ENCODE measurements around the gene MYLK.

Gene MYLK

DNA sequence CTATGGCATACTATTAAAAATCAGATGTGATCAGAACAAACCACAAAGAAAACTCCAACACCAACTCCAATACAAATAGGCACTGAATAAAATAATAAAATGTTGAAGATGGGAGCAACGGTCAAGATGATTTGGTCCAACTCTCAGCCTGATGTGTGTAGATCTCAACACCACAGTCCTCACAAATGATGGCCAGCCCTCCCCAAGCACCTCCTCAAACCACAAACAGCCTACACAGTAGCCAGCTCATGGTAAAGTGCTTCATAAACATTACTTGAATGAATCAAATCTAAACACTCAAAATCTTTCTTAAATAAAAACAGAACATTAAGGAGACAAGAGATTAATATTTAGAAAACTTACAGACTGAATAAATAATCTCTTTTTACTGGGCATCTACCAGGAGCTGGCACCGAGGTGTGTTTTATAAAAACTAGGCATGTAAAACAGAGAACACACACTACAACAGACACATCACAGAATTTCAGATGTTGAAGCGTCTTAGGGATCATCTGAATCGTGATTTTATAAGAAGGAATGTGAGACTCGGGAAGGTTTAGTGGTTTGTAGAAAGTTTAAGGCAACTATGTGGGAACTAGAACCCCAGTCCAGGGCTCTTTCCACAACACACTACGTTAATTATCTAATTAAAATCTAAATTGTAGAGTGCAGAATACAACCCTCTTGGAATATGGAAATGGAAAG, 102.4 kb downstream of the MYLK start:
- intact Hi-C loops (cut with DNase I): no loop called here
- no peak for DNase-seq

DNA sequence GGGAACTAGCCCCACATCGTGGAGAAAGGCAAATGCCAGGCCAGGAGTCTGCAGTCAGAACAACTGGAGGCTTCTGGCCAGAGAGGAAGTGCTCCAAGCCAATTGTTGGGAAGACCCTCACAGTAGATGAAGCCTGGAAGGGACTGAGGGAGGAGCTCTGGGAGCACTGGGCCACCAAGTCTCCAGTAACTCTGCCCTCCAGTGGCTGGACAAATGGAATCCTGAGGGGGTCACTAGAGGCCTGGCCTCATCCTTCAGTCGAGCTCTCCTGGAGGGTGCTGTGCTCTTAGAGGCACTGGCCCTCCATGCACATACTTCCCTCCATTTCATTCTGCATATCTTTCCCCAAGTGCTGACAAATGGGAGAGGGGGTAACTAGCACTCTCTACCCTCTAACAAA, 103.0 kb downstream of the MYLK start:
- no peak for DNase-seq
- intact Hi-C loops (cut with DNase I): no loop called here

DNA sequence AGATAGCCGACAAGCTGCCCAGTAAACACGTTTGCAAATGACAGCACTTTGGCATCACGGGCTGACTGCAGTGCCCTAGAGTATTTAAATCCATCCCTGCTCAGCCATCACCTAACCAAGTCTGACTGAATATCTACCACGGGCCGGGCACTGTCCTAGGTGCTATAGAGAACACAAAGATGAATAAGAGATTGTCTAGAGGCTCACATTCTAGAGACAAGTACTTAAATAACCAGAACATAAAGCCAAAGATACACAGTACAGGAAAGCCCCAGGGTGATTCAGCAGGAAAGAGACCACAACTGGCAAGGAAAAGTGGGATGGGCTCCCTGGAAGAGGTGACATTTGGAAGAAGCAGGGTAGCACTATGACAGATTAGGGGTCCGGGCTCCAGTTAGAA, 103.5 kb downstream of the MYLK start:
- intact Hi-C loops (cut with DNase I): no loop called here
- DNase-seq: no peak

DNA sequence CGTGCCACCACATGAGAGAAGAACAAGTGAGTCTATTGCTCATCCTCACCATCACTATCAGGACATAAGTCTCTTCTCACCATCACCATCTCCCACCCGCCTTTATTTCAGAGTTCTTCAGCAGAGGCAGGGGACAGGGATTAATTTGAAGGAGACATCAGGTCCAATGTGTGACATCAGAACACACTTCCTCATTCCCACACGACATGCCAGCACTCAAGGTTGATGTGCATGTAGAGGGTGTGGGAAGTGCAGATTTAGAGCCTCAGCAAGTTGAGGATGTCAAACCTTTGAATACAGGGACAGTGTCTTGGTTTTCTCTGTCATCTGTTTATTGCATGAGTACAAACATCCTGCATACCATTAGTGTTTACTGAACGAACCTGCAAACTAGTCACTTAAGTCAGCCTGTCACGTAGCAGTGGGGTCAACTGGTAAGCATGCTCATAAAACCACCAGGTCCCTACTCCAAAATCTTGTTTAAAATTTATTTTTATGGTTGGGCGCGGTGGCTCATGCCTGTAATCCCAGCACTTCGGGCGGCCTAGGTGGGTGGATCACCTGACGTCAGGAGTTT, 104.4 kb downstream of the MYLK start:
- no peak for DNase-seq
- intact Hi-C loops (cut with DNase I): no loop called here

DNA sequence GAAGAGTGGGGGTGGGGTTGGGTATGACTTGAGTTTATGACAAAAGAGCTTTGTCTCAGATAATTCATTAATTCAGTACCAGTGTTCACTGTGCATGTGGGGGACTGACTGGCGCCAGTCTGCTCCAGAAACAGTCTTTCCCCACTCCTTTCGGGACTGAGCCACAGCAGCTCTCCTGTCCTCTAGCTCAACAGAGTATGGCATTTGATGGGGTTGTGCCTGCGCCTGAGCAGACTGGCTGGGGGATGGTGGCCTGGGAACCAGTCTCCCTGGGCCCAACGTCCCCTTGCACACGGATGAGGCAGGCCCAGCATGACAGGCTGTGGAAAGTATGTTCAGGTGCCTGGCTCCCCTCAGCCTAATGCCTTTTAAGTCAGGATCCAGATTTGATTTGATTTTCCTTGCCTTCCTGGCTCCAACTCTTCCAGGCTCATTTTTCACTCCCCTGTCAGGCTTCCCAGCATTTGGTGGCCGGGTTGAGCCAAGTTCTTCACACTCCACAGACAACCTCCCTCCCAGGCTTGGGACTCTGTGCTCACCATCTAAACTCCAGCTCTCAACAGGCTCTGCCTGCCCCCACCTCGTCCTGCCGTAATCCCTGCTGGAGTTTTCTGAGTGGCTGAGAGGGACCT, 105.0 kb downstream of the MYLK start:
- intact Hi-C loops (cut with DNase I): no loop called here
- peak in 23 of 42 donors; percentile 7 to 55 (median 34) for DNase-seq

DNA sequence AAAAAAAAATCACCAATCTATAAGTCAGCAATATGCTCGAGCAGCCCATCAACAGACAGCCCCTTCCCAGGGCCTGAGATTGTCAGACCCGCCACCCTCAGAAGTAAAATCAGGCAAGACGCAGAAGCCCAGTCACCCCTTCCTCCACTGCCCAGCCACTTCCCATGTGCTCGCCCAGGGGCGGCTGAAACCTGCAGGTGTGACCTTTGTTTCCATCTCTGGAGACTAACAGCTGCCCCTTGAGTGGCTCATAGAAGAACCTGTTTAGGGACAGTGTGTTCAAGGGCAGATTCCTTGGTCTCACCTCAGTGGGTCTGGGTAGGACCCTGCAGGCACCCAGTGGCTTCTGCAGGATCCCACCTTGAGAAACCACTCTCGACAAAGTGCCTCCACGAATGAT, 105.6 kb downstream of the MYLK start:
- intact Hi-C loops (cut with DNase I): no loop called here
- DNase-seq: no peak

DNA sequence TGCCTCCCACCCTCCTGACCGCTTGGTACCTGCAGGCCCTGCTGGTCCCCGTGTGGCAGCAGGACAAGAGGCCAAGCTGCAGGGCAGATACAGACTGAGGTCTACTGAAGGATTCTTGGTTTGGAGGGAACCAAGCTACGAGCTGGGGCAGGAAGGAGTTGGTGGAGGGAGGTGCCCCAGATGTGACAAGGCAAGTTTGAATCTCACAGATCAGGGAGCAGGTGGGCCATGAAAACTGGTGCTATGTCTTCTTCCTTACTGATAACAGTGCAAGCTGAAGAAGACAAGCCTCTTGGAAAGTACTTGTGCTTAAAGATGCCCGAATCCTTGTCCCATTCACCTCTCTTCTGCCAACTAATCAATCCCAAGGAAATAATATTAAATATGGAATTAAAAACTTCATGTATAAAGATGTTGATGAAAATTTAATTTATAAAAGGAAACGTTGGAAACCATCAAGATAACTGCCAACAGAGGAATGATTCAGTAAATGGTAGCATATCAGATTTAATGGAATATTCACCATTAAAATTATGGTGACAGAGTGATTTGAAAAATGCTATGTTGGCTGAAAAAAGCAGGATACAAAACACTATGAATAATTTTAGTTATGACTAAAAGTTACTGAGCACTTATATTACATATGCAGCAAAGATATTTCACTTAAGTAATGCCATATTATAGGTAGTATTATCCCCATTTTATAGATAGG, 107.9 kb downstream of the MYLK start:
- DNase-seq: no peak
- intact Hi-C loops (cut with DNase I): no loop called here

DNA sequence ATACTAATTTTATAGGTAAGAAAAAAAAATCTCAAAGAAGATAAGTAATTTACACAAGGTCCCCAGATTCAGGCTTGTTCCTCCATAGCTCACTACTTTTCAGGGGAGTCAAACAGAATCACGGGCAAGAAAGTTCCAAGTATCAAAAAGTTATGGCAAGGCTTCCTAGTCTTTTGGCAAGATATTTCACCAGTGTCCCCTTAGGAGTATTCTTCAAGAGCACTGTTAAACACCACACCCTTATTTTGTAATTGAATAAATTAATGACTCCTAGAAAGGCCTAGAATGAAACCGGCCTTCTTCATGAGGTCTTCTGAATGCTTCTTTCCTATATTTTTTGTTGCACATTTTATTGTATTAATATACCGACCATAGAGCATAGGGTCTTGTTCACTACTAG, 109.7 kb downstream of the MYLK start:
- DNase-seq: peak in 1 of 42 donors; percentile 19
- intact Hi-C loops (cut with DNase I): no loop called here

DNA sequence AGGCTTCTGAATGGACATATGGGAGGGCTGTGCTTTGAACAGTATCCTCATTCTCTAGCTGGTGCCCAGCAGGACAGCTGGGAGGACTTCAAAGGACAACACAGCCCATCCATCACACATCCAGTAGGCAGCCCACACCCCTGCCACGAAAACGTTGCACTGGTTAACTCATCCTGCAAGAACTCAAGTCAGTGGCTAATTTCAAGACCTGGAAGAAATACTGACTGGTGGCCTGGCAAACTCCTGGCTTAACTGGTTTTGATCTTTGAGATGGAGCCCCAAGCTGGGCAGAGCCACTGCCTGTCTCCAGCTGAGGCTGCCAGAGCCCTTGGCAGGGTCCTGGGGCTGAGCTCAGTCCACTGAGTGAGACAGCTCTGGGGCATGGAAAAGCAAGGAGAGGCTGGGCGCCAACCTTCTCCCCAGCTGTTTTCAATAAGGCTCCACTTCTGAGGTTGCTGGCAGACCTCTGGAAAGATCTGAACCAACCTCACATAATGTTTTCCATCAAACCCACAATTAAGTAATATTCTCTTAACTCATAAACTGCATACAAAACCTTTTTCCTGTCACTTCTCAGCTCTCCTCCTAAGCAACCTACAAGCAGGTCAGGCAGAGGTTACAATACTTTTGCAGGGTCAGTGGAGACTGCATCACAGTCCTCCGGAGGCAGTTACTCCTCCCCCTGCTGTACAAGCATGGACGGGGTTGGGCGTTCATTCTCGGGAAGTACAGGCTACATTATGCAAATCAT, 110.3 kb downstream of the MYLK start:
- intact Hi-C loops (cut with DNase I): no loop called here
- DNase-seq: peak; percentile 6 to 81 (median 59)

DNA sequence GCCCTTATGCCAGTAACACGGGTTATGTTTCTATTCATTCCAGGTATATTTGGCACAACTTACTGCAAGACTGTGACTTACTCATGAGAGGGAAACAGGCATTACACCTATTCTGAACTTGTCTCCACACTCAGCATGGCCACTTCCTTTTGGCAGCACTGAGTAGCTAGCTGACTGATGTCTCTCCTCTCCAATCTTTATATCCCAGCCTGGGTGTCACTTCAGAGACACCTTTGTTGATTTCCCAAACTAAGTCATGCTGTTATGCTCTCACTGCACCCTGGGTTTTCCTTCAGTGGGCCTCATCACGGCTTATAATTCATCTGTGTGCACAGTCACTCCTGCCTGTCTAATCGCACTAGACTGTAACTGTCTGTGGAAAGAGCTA, 114.8 kb downstream of the MYLK start:
- DNase-seq: no peak
- intact Hi-C loops (cut with DNase I): no loop called here

DNA sequence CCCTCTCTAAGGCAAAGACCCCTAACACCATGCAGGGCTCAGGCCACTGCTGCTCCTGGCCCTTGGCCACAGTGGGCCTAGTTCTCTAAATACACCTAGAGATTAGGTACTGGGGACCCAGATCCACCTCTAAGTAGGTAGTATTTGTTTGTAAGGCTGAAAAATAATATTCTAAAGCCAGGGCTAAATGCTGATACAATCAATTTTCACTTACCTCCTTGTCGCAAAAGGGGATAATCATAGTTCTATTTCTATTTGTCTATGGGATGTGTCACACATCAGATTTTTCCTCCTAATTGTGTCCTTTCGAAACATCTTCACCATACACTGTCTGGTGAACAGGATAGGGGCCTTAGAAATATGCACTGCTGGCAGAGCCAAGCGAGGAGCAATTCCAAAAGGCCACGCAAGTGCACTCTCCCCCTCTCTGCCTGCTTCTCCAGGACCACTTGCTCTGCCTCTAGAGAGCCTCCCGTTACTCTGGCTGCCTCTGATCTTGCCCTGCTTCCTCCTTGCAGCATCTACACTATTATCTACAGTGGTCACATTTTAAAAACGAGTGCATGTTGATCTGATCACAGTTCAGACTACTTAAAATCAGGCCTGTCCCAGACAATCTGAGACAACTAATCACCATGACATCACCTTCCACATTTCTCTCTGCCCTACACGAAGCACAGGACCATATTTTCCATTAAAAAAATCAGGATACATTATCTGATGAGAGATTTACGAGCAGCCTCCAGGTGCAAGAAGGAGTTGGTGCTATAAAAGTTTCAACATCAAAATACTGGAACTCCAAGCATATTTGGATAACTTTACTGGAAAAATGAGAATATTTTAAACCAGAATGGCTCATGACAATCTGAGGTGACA, 115.4 kb downstream of the MYLK start:
- no peak for DNase-seq
- intact Hi-C loops (cut with DNase I): no loop called here

DNA sequence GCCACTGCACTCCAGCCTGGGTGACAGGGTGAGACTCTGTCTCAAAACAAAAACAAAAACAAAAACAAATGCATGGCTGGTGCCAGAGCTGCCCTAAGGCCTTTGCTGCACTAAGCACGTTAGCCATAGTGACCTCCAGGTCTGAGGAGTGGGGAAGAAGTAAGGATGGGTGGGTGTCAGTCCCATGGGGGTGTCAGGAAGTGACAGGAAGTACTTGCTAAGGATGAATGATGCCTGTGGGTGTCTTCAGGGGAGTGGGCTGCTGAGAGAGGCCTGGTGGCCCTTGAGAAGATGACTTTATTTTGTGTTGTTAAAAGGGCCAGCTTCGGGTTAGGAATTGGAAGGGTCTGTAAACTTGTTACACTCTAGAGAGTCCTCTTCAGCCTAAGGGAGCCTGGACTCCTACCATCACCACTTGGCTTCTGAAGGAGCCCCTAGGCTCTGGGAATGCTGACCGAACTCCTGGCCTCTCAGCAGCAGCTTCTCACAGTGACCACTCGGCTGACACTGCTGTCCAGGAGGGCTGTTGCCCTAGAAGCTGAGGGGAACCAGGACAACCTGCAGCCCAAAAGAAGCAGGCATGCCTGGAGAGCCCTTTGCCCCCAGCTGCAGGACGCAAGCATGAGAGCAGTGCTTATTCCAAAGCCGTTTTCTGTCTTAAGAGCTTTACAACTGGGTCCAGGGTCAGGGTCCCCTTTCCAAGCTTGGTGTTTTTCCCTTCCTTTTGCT, 116.4 kb downstream of the MYLK start:
- no peak for DNase-seq
- intact Hi-C loops (cut with DNase I): no loop called here

DNA sequence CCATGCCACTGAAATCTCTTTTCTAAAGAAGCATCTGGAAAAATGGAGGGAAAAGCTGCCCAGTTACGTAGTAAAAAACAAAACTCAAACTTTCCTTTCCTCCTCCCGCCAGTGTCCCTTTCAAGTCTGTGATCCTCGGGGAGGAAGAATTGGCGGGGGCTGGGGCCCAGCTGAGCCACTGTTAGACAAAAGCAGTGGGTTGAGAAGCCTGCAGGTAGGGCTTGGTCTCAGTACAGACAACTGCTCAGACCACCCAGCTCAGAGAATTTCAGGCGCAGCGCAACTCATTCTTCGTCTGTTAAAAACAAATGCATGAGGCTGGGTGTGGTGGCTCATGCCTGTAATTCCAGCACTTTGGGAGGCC, 117.1 kb downstream of the MYLK start:
- intact Hi-C loops (cut with DNase I): no loop called here
- DNase-seq: no peak

DNA sequence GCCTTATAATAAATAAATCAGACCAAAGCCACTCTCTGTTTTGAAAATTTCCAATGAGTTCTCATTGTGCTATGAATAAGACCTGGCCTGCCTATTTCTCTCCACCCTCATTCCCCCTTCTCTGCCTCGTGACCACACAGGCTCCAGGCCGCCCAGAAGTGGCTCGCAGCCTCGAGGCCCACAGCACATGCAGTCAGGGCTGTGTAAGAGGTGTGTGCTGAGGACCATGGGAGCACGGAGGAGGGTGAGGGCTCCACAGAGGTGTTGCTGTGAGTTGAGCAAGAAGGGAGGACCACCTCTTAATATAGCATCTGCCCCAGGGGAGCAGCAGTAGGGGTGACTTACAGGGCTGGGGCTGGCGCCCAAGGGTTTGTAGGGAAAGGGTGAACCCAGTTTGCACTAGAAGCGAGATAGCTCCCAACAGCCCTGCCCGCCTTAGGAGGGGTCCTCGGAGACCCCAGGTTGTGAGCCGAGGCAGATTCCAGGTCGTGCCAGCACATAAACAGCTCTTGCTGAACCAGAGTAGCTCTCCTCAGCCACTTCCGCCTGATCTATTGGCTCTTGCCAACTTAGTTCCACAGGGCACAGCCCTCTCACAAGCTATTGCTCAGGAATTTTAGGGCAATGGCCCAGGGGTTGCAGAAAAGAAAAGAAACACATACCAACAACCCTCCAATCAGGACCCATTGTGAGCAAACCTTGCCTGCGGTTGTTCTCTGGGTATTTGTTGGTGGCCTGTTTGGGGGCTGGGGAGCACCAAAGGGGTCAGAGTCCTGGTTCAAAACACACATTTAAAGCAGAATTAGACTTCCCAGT, 117.7 kb downstream of the MYLK start:
- intact Hi-C loops (cut with DNase I): no loop called here
- no peak for DNase-seq

DNA sequence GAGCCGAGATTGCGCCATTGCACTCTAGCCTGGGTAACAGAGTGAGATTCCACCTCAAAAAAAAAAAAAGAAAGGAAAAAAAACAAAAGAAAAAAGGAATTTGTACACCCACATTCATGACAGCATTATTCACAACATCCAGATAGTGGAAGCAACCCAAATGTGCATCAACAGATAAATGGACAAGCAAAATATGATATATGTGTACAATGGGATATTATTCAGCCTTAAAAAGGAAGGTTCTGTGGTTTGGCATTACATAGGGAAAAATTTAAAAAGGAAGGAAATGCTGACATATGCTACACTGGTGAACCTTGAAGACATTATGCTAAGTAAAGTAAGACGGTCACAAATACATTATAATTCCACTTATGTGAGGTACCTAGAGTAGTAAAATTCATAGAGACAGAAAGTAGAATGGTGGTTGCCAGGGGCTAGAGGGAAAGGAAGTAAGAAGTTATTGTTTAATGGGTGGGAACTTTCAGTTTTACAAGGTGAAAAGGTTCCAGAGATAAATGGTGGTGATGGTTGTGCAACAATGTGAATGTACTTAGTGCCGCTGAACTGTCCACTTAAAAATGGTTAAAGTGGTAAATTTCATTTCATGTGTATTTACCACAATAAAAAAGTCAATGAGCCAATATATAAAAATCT, 118.5 kb downstream of the MYLK start:
- intact Hi-C loops (cut with DNase I): no loop called here
- DNase-seq: no peak

DNA sequence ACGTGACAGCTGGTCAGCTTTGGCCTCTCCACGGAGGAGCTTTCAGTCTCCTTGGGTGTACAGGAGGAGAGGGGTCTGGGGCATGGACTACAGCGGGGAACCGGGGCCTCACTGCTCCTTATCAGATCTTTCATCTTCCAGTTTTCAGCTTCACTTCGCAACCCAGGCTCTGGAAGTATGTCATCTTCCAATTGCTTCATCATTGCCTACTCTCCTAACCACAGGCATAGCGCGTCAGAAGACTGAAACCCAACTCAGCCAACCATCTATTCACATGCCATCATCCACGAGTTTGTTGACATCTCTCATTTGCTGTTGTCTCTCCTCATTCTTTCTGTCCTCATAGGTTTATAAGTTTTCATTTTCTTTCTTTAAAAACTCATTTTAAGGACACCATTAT, 119.5 kb downstream of the MYLK start:
- intact Hi-C loops (cut with DNase I): no loop called here
- peak in 1 of 42 donors; percentile 22 for DNase-seq

DNA sequence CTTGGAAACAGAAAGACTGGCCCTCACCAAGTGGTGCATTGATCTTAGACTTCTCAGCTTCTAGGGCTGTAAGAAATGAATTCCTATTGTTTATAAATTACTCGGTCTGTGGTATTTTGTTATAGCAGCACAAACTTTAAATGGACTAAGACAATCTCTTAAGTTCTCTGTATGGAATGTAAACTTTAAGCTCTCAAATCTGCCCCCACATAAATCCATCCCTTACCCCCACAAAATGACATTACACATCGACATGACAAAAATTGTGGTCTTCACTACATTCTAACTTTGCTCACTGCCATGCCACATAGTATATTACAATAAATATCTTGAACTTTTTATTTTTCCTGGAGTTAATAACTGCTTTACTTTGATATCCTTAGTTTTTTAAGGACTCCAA, 121.3 kb downstream of the MYLK start:
- intact Hi-C loops (cut with DNase I): no loop called here
- DNase-seq: no peak

Measured in head of caudate nucleus (tissue), 42 donors.